ENCODE results near the gene SMIM9.

DNA sequence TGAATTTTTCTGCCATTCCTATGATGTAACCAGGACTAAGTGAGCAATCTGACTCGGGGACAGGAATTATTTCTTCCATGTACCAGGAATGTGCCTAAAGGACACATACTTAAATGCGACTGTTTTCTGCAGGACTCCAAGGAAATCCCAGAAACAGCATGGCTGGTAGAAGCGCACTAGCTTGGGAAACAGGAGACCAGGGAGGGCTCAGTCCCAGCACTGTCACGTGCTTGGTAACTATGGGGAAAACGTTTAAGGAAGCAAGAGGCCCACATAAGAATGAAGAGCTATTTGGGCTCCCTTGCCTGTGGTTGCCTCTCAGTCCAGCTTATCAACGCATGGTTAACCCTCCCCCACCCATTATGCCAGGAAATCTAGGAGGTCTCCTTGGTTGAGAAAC, 48.7 kb downstream of the SMIM9 start:
- TF ChIP-seq, protein P1, sequence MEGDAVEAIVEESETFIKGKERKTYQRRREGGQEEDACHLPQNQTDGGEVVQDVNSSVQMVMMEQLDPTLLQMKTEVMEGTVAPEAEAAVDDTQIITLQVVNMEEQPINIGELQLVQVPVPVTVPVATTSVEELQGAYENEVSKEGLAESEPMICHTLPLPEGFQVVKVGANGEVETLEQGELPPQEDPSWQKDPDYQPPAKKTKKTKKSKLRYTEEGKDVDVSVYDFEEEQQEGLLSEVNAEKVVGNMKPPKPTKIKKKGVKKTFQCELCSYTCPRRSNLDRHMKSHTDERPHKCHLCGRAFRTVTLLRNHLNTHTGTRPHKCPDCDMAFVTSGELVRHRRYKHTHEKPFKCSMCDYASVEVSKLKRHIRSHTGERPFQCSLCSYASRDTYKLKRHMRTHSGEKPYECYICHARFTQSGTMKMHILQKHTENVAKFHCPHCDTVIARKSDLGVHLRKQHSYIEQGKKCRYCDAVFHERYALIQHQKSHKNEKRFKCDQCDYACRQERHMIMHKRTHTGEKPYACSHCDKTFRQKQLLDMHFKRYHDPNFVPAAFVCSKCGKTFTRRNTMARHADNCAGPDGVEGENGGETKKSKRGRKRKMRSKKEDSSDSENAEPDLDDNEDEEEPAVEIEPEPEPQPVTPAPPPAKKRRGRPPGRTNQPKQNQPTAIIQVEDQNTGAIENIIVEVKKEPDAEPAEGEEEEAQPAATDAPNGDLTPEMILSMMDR (IDR thresholded peaks at IDR 0.05 in 2 of 3, conservative IDR thresholded peaks at IDR 0.05 in 1 of 3; ENCODE audit: borderline replicate concordance in 1 of 3, insufficient read depth in 1 of 3, low read depth in 2 of 3, low read length in 2 of 3): no peak
- TF ChIP-seq, protein P2, sequence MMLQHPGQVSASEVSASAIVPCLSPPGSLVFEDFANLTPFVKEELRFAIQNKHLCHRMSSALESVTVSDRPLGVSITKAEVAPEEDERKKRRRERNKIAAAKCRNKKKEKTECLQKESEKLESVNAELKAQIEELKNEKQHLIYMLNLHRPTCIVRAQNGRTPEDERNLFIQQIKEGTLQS (IDR thresholded peaks at IDR 0.05): no peak
- TF ChIP-seq, protein P3, sequence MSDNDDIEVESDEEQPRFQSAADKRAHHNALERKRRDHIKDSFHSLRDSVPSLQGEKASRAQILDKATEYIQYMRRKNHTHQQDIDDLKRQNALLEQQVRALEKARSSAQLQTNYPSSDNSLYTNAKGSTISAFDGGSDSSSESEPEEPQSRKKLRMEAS (IDR thresholded peaks at IDR 0.05): no peak
- no peak for TF ChIP-seq POLR2AphosphoS5 (IDR thresholded peaks at IDR 0.05; ENCODE audit: low read depth, low read length)
- no peak for TF ChIP-seq POLR2A (IDR thresholded peaks at IDR 0.05; ENCODE audit: borderline replicate concordance, extremely low read depth, insufficient read depth, insufficient read length)
